Activated naive CD8-positive, alpha-beta T cell treated with anti-CD3 and anti-CD28 coated beads, Interleukin-2, amount 50 U/mL, for 16 hours (primary cell): ENCODE results near the gene HOXA2.

Experiments
- DNase-seq: peaks from one replicate; pipeline ENCODE4 v3.0.0-alpha.2; 2020; ENCODE audit warnings: low read depth, low spot score

The HOXA2 gene

DNA sequence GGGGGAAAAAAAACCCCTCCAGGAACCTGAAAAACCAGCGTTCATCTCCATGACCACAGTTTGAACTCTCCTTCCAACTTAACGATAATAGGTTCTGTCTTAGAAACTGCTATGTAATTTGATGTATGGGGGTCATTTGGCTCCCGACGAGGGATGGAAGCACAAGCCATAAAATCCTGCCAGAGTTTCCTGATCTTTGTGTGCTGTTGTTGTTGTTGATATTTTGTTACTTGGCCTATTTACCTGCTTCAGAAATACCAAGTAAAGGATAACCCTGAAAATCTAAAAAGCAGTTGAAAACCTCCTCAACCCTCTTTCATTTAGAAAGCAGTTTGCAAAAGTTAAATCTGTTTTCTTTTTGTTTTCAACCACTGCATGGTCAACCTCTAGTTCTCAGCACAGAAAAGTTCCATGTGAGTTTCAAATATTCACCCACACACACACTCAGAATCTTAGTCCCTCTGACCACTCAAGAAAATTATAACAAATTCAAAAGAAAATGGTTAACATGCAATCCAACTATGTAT, 9.3 kb upstream of the HOXA2 start:
- no peak for DNase-seq

DNA sequence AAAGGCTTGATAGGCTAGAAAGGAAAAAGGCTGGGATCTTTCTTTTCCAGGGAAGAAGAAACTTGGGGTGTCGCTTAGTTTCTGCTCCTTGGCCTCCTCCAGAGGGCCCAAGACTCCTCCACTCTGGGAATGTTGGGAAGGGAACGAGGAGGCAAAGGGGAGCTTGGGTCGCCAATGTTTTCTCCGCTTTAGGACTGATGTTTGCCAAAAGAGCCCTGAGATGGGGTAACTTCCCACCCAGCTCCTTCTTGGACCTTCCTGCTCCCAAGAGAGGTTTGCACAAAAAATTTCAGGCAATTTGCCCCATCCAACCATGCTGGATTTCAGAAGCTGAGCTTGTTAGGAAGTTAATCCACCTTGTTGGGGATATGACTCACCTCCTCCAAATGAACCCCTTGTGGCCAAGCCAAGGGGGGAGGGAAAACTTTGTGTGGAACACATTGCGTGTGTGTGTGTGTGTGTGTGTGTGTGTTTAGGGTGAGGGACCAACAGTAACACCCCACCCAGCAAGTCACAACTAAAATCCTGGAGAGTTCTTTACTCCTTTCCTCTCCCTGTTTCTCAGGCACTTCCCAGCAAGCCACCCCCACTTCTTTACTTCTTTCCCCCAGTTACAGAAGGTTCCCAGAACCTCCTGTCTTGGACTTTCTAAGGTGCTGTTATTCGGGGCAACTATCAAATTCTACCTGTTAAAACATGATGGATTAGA, 8.7 kb upstream of the HOXA2 start:
- no peak for DNase-seq

DNA sequence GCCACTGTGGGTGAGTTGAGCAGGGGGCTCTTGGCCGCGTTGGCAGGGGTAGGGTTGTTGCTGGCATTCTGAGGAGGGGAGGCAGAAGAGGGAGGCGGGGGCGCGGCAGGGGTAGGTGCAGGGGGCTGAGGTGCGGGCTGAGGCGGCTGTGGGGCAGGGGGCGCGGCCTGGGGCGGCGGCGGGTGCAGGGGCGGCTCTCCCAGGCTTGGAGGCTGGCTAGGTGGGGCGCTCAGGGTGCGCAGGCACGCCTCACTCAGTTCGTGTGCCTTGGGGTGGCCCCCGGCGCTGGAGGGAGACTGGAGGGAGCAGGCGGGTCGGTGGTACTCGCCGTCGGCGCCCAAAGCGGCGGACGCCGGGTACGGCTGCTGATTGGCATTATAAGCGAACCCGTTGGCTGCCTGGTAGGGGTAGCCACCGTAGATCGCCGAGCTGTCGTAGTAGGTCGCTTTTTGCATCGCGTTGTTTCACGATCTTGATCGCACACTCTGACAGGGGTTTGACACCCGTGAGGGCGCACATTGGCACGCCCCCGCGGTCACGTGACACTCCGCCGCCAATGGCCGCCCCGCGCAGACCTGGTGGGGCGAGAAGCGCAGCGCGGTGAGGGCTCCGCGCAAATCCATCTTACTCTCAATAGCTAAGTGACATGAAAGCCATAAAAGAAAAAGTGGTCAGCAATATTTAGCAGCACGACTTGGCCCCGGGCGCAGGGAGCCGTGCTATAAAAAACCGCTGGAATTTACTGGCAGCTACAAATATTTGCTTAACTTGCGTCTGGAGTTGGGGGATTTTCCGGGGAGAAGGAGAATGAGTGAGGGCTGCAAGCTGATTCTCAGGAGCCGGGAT, 7.9 kb upstream of the HOXA2 start:
- no peak for DNase-seq

- no peak for DNase-seq
Observed at GRCh38 chr7:27109466-27110185, 7.1 kb upstream of the HOXA2 start.

- DNase-seq: no peak
Observed at GRCh38 chr7:27108390-27109127, 6.1 kb upstream of the HOXA2 start.

- no peak for DNase-seq
Observed at GRCh38 chr7:27107391-27108381, 5.2 kb upstream of the HOXA2 start.

DNA sequence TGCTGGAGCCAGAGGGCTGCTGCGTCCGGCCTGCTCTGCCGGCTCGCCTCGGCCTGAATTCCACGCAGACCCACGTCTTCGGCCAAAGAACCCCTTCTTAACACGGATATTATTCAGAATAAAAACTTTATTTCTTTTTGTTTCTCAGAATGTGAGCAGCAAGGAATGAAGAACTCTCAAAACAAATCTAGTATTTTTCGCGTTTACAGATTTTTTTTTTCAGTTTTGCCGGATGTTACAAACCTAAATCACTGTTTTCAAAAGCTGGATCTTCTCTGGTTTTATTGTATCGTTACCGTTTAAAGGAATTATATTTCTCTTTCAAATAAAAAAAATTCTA, 4.4 kb upstream of the HOXA2 start:
- DNase-seq: no peak

GRCh38 chr7:27106181-27106900, 3.9 kb upstream of the HOXA2 start:
- no peak for DNase-seq

DNA sequence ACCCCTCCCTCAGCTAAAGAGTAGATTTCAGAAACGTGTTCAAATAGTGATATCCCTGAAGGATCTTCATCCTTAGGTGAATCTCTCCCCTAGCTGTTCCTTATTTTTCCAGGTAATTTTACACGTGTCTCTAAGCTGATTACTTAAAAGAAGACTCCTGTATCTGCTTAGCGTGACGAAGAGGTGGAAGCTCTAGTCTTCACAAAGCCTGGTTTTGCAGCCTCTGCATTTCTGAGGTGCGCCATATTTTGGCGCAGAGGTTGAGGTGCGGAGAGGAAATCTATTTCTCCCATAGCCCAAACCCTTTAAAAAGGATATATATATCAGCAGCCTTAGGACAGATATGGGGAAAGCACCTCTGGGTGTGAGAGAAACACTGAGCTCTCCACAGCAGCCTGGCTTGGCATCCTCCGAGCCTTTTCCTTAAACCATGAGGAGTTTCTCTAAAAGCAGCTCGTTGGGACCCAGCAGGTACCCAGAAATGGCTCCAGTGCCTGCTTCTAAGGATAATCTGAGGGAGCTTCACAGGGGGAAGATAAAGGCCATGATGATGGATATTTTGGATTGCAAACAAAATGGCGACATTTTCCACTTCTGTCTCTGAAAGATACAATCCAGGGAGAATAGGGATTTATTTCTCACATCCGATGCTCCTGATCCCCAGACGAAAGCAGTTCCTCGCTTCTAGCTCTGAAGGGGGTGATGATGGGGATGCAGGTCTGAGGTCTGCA, 3.0 kb upstream of the HOXA2 start:
- DNase-seq: no peak

DNA sequence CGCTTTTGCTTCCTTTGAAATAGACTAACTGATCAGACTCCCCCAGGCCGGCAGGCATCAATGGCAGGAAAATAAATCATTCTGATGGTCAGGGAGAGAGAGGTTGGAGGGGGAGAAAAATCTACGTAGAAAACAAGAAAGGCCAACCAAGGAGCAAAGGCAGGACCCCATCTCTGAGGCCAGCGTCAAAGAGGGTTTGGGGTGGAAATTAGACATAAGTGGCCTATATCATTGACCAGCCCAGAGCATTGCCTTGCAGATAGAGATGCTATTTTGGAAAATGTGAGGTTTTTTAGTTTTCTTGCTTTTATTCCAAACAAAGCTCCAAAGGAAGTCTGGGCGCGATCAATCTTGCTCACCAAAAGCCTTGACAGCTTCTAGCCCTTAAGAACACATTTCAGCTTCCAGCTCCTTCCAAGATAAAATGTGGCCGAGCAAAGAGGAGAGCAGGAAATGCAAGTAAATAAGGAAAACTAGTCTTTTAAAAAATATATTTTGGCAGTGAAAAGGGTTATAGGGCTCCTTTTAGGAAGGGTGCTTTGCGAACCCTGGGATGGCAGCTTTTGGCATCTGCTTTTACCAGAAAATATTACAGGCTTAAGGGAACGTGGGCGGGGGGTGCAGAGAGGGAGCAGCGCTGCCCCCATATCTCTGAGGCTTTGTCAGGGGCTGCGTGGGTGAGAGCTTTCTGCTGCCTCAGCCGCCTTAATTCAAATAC, 2.0 kb upstream of the HOXA2 start:
- no peak for DNase-seq

- no peak for DNase-seq
Observed at GRCh38 chr7:27103489-27104226, 1.2 kb upstream of the HOXA2 start.

GRCh38 chr7:27101957-27102580, 414 bp downstream of the HOXA2 start:
- no peak for DNase-seq

- DNase-seq: no peak
Observed at GRCh38 chr7:27101171-27101956, 1.1 kb downstream of the HOXA2 start.

DNA sequence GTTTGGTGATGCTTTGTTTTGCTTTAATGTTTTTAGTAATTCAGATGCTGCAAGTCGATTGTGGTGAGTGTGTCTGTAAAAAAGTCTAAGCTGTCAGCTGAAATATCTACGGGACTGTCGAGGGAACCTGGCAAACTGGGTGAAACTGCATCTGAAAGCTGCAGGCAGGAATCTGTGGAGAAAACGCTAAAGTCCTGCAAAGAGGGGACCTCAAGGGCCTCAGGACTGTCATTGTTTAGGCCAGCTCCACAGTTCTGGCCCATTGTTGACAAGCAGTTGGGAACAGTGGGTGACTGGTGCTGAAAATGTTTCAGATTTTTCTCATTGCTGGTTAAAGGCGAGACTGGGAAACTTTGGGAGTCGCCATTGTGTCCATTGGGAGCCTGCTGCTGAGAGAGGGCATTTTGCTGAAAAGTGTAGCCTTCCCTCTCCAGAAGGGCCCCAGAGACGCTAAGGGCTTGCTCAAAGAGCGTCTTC, 1.8 kb downstream of the HOXA2 start:
- no peak for DNase-seq

DNA sequence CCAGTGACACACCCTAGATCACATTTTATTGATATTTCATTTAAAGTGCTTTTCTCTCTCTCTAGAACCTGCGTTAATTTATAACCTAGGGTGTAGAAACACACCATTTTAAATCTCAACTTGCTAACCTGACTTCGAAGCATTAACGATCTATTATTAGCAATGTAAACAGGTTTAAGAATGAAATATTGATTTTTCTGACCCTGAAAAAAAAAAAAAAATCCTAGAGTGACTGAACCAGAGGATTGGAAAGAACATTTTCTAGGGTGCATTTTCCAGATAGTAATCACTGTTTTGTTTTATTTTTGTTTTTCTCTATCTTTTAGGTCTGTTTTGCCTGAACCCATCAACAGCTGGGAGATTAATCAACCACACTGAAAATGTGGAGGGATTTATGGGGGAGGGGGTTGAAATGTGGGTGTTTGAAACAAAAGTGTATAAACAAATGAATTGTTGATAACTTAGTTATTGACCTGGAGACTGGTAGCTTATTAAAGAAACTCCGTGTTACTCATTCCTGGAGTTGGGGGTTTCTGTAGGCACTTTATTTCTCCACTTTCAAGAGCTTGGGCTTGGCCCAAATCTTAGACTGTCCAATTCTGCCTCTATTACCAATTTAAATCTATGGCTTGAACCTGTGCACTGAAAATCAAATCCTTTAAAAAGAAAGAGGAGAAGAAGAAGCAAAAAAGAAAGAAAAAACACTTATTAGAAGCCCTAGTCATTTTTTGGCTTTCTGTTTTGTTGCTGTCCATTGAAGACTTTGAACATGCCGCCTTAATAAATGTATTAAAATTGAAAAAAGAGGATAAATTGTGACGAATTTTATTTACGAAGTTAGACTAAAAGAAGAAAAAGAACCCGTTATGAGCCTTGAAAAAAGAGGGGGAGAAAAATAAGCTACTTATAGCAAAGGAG, 2.8 kb downstream of the HOXA2 start:
- DNase-seq: no peak
